Measurements from ENCODE around the gene CSNK1G1.
"Not testable (repeated sequence)": the region's sequence is repeated elsewhere in the genome, so short reads cannot be mapped to it uniquely, and the experiment has no call there.

The CSNK1G1 gene

DNA sequence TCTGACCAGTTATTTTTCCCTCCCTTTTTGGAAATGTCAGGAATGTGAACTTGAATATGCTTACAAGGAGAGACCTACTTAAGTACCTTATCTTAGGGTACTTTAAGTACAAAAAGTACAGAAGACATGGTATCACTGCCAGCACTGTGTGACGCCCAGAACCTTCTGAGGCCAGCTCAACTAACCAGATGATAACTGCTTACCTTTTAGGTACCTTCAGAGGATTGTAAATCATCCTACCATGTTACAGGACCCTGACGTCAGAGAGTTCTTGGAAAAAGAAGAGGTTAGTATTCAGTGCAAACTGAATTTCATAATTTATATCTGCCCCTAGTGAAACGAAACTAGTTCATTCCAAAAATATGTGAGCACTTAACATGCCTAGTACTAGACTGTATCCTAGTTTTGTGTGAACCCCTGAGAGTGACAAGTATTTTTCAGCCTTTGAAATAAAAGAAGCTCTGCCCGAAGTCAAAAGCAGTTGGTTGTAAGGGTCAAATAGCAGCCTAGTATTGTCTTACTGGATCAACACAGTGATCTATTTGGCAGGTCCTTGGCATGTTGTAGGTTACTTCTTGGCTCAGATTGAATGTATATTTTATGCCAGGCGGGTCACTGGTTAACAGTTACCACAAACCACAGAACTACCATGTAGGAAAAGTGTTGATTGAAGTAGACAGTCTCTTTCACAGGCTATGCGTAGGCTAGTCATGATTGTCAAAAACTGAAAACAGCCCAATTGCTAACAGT is 228.3 kb downstream of the CSNK1G1 start:
- DNase-seq = no peak

DNA sequence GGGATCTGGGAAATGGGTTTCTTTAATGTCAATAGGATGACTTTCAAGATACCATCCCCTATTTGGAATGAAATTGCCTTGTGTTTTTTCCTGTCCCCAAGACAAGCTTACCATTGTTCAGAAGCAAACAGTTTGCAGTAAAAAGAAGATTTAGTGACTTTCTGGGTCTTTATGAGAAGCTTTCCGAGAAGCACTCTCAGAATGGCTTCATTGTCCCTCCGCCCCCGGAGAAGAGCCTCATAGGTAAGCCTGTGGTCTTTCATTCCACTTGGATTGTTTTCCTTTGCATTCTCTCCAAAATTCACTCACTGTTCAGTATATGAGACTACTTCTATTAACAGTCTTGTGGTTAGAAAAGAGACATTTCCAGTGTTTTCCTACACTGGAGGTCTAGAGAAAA is 230.0 kb downstream of the CSNK1G1 start:
- DNase-seq = no peak

DNA sequence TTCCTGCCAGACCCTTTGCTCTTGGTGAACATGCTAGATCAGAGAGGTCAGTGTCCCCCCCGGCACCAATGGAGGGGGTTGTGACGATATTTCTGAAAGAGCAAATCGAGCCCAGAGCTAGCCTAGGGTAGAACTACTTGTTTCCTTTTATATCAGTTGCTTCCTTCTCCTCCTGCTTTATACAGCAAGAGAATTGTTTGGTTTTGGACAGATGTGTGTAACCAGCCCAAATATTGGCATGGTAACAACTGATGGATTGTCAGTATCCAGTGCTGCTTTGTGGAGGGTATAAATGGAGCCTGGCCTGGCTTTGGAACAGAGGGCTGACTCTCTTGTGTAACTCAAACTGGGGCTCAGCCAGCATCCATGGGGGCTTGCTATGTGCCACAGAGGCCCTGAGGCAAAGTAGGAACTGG is 233.0 kb downstream of the CSNK1G1 start:
- DNase-seq = no peak

DNA sequence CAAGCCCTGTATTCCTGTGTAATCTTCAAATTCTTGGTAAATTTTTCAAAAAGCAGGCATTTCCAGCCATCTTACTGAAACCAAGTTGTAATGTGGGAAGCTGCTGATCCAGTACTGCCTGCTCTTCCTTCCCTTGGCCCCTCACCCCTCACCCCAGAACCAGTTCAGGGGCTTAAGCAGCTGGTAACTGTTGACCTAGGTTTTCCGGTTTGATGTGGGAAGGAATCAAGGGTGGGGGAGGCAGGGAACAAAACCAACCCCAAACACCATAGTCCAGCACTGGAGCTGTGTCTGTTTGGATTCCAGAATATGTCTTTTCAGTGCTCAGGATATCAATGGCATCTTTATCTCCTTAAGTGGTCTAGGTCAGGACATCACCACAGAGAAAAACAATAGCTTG is 233.5 kb downstream of the CSNK1G1 start:
- no peak for DNase-seq

DNA sequence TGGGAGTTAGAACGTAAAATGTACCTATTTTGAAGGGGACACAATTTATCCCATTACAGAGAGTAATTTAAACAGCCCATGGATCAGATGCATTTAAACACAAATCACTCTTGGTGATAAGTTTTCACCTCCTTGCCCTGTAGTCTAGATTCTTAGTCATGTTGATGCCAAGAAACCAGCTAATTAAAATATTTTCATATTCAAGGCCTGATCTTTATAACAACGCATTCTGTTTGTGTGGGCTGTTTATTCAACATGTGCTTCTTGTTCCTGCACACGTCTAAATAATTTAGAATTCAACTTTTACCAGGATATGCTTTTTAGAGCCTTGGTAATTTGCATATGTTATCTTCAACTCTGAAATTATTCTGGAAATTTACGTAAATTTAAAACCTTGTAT is 234.4 kb downstream of the CSNK1G1 start:
- DNase-seq = no peak

DNA sequence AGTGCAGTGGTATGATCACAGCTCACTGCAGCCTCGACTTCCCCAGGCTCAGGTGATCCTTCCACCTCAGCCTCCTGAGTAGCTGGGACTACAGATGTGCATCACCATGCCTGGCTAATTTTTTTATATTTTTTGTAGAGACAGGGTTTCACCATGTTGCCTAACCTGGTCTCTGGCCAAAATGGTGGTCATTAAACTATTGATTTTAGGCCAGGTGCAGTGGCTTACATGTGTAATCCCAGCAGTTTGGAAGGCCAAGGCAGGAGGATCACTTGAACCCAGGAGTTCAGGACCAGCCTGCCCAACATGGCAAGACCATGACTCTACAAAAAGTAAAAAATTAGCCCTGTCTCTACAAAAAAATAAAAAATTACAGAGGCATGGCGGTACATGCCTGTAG is 235.7 kb downstream of the CSNK1G1 start:
- not testable (repeated sequence) for DNase-seq

DNA sequence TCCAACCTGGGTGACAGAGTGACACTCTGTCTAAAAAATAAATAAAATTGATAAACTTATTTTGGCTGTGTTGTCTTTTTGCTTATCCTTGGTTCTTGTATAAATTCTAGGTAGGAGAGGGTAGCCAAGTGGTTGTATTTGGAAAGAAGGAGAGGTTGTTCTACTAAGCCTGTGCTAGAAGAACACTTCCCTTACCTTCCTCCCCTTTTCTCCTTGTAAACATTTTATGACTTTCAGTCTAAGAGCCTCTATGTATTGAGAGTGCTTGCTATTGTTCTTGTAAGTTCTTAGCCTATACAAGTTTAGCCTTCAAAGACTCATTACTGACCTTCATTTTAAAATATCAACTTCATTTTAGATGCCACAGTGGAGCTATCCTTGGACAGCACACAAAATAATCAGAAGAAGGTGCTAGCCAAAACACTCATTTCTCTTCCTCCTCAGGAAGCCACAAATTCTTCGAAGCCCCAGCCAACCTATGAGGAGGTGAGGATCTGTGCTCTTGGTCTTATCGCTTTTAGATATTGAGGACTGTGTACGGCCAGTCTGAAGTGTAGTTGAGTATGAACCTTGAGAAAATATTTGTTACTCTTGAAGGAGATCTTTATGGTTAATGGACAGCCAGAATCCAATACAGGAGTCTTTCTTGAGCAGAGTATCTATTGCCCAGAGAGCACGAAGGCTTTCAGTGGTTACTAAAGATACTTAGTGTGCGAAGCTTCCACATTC is 238.1 kb downstream of the CSNK1G1 start:
- DNase-seq = no peak

Measured in NCI-H1436 treated with DMSO at 0.1 percent for 48 hours (cell line).